Activated CD4-positive, alpha-beta T cell treated with anti-CD3 and anti-CD28 coated beads, Interleukin-2, amount 50 U/mL, for 4 hours (primary cell): Measurements from ENCODE around the gene UBASH3A.

ENCODE experiments used
- DNase-seq, 2 experiments: peaks; one replicate each; pipeline ENCODE4 v3.0.0-alpha.2; 2020

UBASH3A gene

DNA sequence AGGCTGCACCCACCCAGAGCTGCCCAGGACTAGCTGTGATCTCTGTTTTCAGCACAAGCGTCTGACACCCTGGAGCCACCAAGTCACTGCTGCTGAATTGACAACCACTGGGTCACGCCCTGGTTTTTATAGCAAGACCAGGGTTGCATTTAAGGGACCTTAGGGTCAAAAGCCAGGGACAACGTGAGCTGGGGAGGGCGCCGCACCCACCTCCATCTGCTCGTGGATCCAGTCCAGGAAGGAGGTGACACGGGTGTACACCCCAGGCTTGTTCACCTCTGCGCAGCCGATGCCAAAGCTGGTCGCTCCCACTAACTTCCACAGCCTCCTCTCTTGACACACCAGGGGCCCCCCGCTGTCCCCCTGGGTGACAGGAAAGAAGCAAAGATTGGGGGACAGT, 28.2 kb upstream of the UBASH3A start:
- no peak for DNase-seq

DNA sequence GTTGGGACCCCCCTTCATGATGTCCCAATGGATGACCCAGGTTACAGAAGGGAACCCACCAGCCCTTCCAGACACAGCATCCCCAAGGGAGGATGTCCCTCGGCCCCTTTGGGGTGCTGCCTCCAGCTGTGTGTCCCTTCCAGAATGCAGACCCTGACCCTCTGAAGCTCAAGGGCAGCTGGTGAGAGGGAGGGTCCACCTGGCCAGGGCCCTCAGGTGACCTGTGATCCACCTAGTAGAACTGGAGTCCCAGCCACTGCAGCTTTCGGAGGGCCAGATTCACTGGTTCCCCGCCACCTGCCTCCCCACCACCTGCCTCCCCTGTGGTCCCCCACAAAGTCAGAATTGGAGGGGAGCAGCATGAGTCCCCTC, 27.8 kb upstream of the UBASH3A start:
- no peak for DNase-seq

GRCh38 chr21:42376338-42376982, 27.2 kb upstream of the UBASH3A start:
- no peak for DNase-seq

DNA sequence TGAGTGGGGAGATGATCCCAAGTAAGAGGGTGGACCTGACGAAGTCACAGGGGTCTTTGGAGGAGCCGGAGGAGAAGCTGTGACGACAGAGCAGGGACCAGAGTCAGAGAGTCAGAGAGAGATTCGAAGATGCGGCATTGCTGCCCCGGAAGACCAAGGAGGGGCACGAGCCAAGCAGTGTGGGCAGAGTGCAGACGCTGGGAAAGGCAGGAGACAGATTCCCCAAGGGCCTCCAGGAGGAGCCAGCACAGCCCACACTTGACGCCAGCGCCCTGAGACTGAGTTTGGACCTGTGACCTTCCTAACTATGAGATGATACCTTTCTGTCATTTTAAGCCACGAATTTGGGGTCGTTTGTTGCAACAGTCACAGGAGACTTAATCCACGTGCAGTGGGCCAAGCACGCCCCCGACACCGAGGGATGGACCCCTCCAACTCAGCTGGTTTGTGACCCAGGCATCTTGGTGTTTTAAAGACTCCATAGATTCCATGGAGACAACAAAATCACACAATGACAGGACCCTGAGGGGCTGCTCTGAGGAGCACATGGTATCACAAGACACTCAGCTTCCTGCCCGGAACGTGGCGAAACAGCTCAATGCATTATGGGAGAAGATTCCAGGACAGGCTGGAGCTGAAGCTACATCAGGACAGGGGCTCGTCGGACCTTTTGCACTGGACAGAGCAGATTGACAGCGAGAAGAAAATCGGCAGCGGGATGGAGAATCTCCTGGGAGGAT, 26.3 kb upstream of the UBASH3A start:
- DNase-seq: no peak

GRCh38 chr21:42377951-42378340, 25.8 kb upstream of the UBASH3A start:
- no peak for DNase-seq

GRCh38 chr21:42378418-42378817, 25.3 kb upstream of the UBASH3A start:
- no peak for DNase-seq

- no peak for DNase-seq
Measured at GRCh38 chr21:42379426-42380215, 24.1 kb upstream of the UBASH3A start.

DNA sequence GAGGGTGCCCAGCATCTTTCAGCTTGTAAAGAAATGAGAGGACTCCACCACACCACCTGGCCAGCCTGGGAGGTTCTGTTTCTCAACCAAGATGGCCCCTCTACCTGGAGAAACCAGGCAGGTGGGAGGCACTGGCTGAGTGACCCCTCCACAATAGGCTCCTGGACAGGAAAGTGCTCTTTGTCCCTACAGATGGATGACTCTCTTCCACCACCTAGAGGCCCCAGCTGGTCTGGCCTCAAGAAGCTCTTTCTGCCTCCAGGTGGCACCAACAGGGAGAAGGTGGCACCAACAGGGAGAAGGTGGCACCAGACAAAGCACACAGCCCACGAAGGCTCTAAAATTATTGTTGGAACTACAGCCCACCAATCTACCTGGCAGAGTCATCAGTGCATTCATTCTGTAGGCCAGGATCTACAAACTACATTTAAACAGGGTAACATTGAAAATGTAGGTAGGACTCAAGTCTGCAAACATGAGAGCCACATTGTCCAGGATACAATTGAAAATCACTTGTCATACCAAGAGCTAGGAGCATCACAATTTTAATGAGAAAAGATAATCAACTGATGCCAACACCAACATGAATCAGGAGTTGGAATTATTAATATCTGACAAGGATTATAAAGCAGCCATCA, 22.2 kb upstream of the UBASH3A start:
- DNase-seq: peak; percentile 12 to 28

DNA sequence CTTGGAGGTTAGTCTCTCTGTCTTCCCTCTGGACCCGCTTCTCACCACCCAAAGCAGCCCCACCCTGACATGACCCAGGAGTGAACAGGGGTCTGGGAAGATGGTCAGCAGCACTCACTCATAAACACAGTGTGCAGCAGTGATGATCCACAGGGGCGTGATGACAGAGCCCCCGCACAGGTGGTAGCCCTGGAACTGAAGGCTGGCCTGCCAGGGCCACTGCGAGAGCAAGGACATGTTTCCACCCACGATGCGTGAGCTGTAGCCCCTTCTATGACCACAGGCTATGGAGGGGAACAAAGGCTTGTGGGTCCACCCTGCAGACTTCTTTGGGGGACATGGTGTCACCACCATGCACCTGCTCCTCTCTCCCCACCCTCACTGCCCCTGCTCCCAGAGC, 20.8 kb upstream of the UBASH3A start:
- no peak for DNase-seq

- DNase-seq: no peak
Measured at GRCh38 chr21:42383331-42383730, 20.4 kb upstream of the UBASH3A start.

- DNase-seq: no peak
Measured at GRCh38 chr21:42384156-42384945, 19.4 kb upstream of the UBASH3A start.

- DNase-seq: no peak
Measured at GRCh38 chr21:42384989-42385388, 18.7 kb upstream of the UBASH3A start.

- no peak for DNase-seq
Measured at GRCh38 chr21:42385619-42386018, 18.1 kb upstream of the UBASH3A start.

DNA sequence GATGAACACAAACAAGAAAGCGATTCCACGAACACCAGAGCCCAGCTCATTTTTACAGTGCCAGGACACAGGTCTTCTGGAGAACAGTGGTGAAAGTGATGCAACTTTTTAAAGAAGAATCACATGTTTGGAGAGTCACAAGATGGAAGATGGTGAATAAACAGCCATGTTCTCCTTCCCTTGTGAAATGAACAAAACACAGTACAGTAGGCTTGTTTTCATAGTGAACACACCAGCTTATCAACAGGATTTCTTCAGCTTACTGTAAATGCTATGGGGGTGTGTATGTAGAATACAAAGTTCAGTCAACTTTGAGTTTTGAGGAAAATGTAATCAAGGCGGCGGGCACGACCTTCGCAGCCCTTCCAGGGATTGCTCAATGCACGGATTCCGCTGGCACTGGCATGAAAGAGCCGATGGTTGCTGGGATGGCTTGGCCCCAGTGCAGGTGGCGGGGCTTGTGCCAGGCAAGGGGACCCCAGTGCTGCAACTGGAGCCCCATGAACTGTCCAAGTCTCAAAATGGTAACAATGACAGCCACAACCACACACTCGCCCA, 17.6 kb upstream of the UBASH3A start:
- DNase-seq: no peak

- no peak for DNase-seq
Measured at GRCh38 chr21:42387164-42387563, 16.5 kb upstream of the UBASH3A start.

DNA sequence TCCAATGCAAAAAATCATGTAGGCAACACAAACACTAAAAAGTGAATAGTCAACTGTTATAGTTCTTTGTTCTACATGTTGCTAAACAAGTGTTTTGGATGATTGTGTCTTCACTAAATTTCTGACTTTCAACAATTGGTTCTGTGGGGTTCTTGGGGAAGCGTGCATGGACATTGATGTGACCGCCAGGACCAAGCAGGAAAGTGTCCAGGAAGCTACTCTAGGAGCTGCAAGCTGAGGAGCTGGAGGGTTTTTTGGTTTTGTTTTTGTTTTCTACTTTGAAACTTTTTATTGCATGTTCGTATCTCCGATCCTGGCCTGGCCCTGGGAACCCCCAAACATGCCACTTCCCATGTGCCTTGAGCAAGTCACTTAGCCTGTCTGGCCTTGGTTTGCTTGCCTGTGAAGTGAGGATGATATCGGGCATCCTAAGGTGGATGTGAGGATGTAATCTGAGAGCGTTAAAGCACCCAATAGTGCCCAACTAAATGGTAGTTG, 15.8 kb upstream of the UBASH3A start:
- DNase-seq: no peak

DNA sequence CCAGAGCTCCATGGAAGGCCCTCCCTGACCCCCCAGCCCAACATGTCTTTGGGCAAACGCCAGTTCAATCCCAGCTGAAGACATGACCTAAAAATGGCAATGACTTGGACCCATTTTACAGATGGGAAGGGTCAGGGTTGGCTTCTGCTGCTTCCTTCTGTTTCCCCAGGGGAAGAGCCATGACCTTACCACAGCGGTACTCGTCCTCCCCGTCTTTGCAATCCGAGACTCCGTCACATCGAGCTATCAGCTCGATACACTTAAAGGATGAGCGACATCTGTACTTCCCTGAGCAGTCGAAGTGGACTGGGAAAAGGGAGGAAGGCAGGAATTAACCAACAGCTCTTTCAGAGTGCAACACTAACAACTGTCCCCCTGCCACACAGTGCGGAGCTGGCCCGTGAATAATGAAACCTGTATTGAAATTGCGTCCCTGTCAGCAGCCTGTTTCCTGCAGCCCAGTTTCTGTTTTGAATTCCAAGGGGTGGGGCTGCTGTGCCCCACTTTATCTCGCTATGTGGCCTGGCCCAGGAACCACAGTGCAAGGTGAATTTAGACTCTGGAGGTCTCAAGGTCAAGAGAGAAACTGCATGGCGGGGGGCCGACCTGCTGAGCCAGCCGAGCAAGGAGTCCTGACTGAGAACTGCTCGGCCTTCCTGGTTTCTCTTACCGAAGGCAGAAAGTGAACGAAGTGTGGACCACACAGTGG, 14.8 kb upstream of the UBASH3A start:
- no peak for DNase-seq

GRCh38 chr21:42389449-42389835, 14.3 kb upstream of the UBASH3A start:
- DNase-seq: no peak

GRCh38 chr21:42390193-42390592, 13.5 kb upstream of the UBASH3A start:
- no peak for DNase-seq

GRCh38 chr21:42390696-42391095, 13.0 kb upstream of the UBASH3A start:
- no peak for DNase-seq

- no peak for DNase-seq
Measured at GRCh38 chr21:42391297-42391696, 12.4 kb upstream of the UBASH3A start.
